Bone marrow (tissue), 2 donors: ENCODE results near the gene PIK3CD.
A peak's percentile ranks its signal among the peaks of the same experiment; 100 is the strongest.
"Not testable (repeated sequence)": the region's sequence is repeated elsewhere in the genome, so short reads cannot be mapped to it uniquely, and the experiment has no call there.

Source experiments
- DNase-seq, 2 donors: peaks; one replicate each; lab custom pipeline; 2025; lab: John Stamatoyannopoulos, UW

PIK3CD gene

GRCh38 chr1:9621032-9621431 is 30.5 kb upstream of the PIK3CD start:
- no peak for DNase-seq

- DNase-seq, result no peak
Measured at GRCh38 chr1:9624081-9624480, 27.4 kb upstream of the PIK3CD start.

GRCh38 chr1:9625030-9625429 is 26.5 kb upstream of the PIK3CD start:
- not testable (repeated sequence) for DNase-seq

GRCh38 chr1:9626201-9626608 is 25.3 kb upstream of the PIK3CD start:
- DNase-seq, result peak in 1 of 2 donors; percentile 10

GRCh38 chr1:9628541-9629444 is 22.7 kb upstream of the PIK3CD start:
- DNase-seq, result no peak

- peak; percentile 32 to 75 for DNase-seq
Measured at GRCh38 chr1:9629445-9630201, 21.9 kb upstream of the PIK3CD start.

- DNase-seq, result peak in 1 of 2 donors; percentile 26
Measured at GRCh38 chr1:9630331-9631111, 21.0 kb upstream of the PIK3CD start.

- DNase-seq, result no peak
Measured at GRCh38 chr1:9631613-9632012, 19.9 kb upstream of the PIK3CD start.

- no peak for DNase-seq
Measured at GRCh38 chr1:9633493-9633892, 18.0 kb upstream of the PIK3CD start.

GRCh38 chr1:9634582-9634981 is 16.9 kb upstream of the PIK3CD start:
- DNase-seq, result no peak

- no peak for DNase-seq
Measured at GRCh38 chr1:9639227-9639626, 12.3 kb upstream of the PIK3CD start.

GRCh38 chr1:9643351-9644256 is 7.9 kb upstream of the PIK3CD start:
- DNase-seq, result no peak

GRCh38 chr1:9646037-9646436 is 5.5 kb upstream of the PIK3CD start:
- no peak for DNase-seq

GRCh38 chr1:9648171-9648570 is 3.4 kb upstream of the PIK3CD start:
- no peak for DNase-seq

GRCh38 chr1:9649769-9650168 is 1.8 kb upstream of the PIK3CD start:
- no peak for DNase-seq

GRCh38 chr1:9651220-9651564 is 339 bp upstream of the PIK3CD start:
- DNase-seq, result no peak

- DNase-seq, result peak in 1 of 2 donors; percentile 40
Measured at GRCh38 chr1:9652379-9653209, 1.1 kb downstream of the PIK3CD start.

GRCh38 chr1:9653210-9653490 is 1.6 kb downstream of the PIK3CD start:
- DNase-seq, result no peak

GRCh38 chr1:9653491-9654050 is 2.0 kb downstream of the PIK3CD start:
- DNase-seq, result no peak
